Peyer's patch (tissue), 4 donors: ENCODE results near the gene SPNS1.

Source experiments
- CTCF ChIP-seq, 6 experiments: fragments of 450-650 bp in 4 of 6; fragments of 200-600 bp in 2 of 6; sonication (generic) in 1 of 6; IDR thresholded peaks; one replicate each; pipeline ENCODE4 v1.5.1; 2017 to 2019; ENCODE audit warnings: antibody characterized with exemption in 6 of 6, mild to moderate bottlenecking in 3 of 6, moderate library complexity in 1 of 6
- POLR2A ChIP-seq, 2 donors: fragments of 450-650 bp; IDR thresholded peaks; one replicate each; pipeline ENCODE4 v1.5.1; 2017; ENCODE audit warnings: antibody characterized with exemption in 2 of 2, mild to moderate bottlenecking in 2 of 2, moderate library complexity in 2 of 2

DNA sequence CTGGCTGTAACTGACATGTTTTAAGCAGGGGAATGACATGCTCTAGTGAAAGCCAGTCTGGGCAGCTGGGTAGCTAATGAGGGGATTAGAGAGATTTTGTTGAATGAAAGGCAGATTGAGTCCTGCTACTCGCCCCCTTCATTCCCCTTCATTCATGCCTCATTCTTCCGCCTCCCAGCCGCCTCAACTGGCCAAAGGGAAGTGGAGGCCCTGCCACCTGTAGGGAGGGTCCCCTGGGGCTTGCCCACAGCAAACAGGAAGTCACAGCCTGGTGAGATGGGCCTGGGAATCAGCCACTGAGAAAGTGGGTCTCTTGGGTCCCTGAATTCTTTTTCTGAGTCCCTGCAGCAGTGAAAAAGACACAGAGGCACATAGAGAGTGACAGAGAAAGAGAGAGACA is 43.9 kb upstream of the SPNS1 start:
- TF ChIP-seq CTCF (IDR thresholded peaks at IDR 0.05) (no peak), POLR2A (IDR thresholded peaks at IDR 0.05) (no peak)
